GM12872 (cell line): Measurements from ENCODE around the gene ANO10.

Experiments used
- CTCF ChIP-seq: IDR thresholded peaks from 3 replicates; pipeline ENCODE4 v1.5.1; 2011; ENCODE audit warnings: low read depth, mild to moderate bottlenecking, low read length, moderate library complexity; ENCODE audit not compliant: insufficient read depth

The ANO10 gene

GRCh38 chr3:43364494-43364893, 257.3 kb downstream of the ANO10 start:
- no peak for TF ChIP-seq CTCF

- TF ChIP-seq CTCF = no peak
Measured at GRCh38 chr3:43363621-43364266, 258.1 kb downstream of the ANO10 start.

- TF ChIP-seq CTCF = no peak
Measured at GRCh38 chr3:43362961-43363360, 258.9 kb downstream of the ANO10 start.

GRCh38 chr3:43362183-43362582, 259.6 kb downstream of the ANO10 start:
- TF ChIP-seq CTCF = no peak

- TF ChIP-seq CTCF = no peak
Measured at GRCh38 chr3:43361077-43361476, 260.7 kb downstream of the ANO10 start.

- TF ChIP-seq CTCF = no peak
Measured at GRCh38 chr3:43353923-43354670, 267.7 kb downstream of the ANO10 start.

- no peak for TF ChIP-seq CTCF
Measured at GRCh38 chr3:43353393-43353792, 268.4 kb downstream of the ANO10 start.
